ENCODE measurements around the gene DR1. TPM values are rescaled to one million over a fixed set of nuclear protein-coding genes. Genes with fewer than 3 reads are reported as not detected.

Gene DR1
- total RNA-seq, 1 experiment from 2014 or later = 77.2 TPM

GRCh38 chr1:93330617-93331016 is 15.1 kb upstream of the DR1 start:
- POLR2A ChIA-PET (ENCODE audit: low non-redundant PET) = no interaction called here
- H3K4me1 ChIP-seq (ENCODE audit: insufficient read depth, low read length, poor library complexity, severe bottlenecking) = no peaks in the 10 kb centered on the region

GRCh38 chr1:93331412-93331811 is 14.3 kb upstream of the DR1 start:
- TF ChIP-seq CTCF (conservative IDR thresholded peaks at IDR 0.05; ENCODE audit: low read depth, low read length) (no peak), EZH2 (IDR thresholded peaks at IDR 0.05; ENCODE audit: borderline replicate concordance, low read depth, low read length, poor library complexity, severe bottlenecking) (no peak)
- ChIA-PET POLR2A (ENCODE audit: low non-redundant PET) (interaction anchor here (0.5 kb wide), 1 partner anchor 211 kb away, joined by 4 read pairs; no protein-coding TSS in a partner anchor), CTCF (no interaction called here)
- Histone ChIP-seq H3K4me3 (ENCODE audit: low read depth, low read length, poor library complexity, severe bottlenecking) (no peak overlapping the region), H3K27ac (ENCODE audit: low read depth, low read length, poor library complexity, severe bottlenecking) (no peak overlapping the region), H3K4me1 (ENCODE audit: insufficient read depth, low read length, poor library complexity, severe bottlenecking) (peaks cover 3% of the 10 kb centered on the region), H3K36me3 (ENCODE audit: insufficient read depth, low read length, poor library complexity, severe bottlenecking) (no peaks in the 10 kb centered on the region), H3K9me3 (ENCODE audit: low read depth, low read length, poor library complexity, severe bottlenecking) (no peaks in the 10 kb centered on the region), H3K27me3 (replicated peaks; ENCODE audit: insufficient read depth, low read depth, low read length, poor library complexity) (no peaks in the 10 kb centered on the region)
- no TSS peak for BruUV-seq (replicated peaks)
- DNase-seq (ENCODE audit: low spot score) = no peak
- intact Hi-C loops (cut with micrococcal nuclease; ENCODE audit: unreplicated experiment) = no loop called here

More at GRCh38 chr1:93330617-93331016, 15.1 kb upstream of the DR1 start:
- TF ChIP-seq EZH2 (IDR thresholded peaks at IDR 0.05; ENCODE audit: borderline replicate concordance, low read depth, low read length, poor library complexity, severe bottlenecking) (no peak), CTCF (conservative IDR thresholded peaks at IDR 0.05; ENCODE audit: low read depth, low read length) (no peak)
- H3K27ac ChIP-seq (ENCODE audit: low read depth, low read length, poor library complexity, severe bottlenecking) = no peak overlapping the region
- DNase-seq (ENCODE audit: low spot score) = no peak
- H3K4me3 ChIP-seq (ENCODE audit: low read depth, low read length, poor library complexity, severe bottlenecking) = no peak overlapping the region
- H3K27me3 ChIP-seq (replicated peaks; ENCODE audit: insufficient read depth, low read depth, low read length, poor library complexity) = no peaks in the 10 kb centered on the region
- intact Hi-C loops (cut with micrococcal nuclease; ENCODE audit: unreplicated experiment) = no loop called here
- no peaks in the 10 kb centered on the region for H3K9me3 ChIP-seq (ENCODE audit: low read depth, low read length, poor library complexity, severe bottlenecking)
- BruUV-seq (replicated peaks) = no TSS peak
- H3K36me3 ChIP-seq (ENCODE audit: insufficient read depth, low read length, poor library complexity, severe bottlenecking) = no peaks in the 10 kb centered on the region
- CTCF ChIA-PET = no interaction called here

GRCh38 chr1:93332368-93332767 is 13.3 kb upstream of the DR1 start:
- intact Hi-C loops (cut with micrococcal nuclease; ENCODE audit: unreplicated experiment) = no loop called here
- H3K9me3 ChIP-seq (ENCODE audit: low read depth, low read length, poor library complexity, severe bottlenecking) = no peaks in the 10 kb centered on the region
- no peak overlapping the region for H3K4me3 ChIP-seq (ENCODE audit: low read depth, low read length, poor library complexity, severe bottlenecking)
- BruUV-seq (replicated peaks) = no TSS peak
- H3K4me1 ChIP-seq (ENCODE audit: insufficient read depth, low read length, poor library complexity, severe bottlenecking) = peaks cover 6% of the 10 kb centered on the region
- no peaks in the 10 kb centered on the region for H3K27me3 ChIP-seq (replicated peaks; ENCODE audit: insufficient read depth, low read depth, low read length, poor library complexity)
- H3K36me3 ChIP-seq (ENCODE audit: insufficient read depth, low read length, poor library complexity, severe bottlenecking) = no peaks in the 10 kb centered on the region
- TF ChIP-seq CTCF (conservative IDR thresholded peaks at IDR 0.05; ENCODE audit: low read depth, low read length) = no peak
- no peak for TF ChIP-seq EZH2 (IDR thresholded peaks at IDR 0.05; ENCODE audit: borderline replicate concordance, low read depth, low read length, poor library complexity, severe bottlenecking)
- POLR2A ChIA-PET (ENCODE audit: low non-redundant PET) = no interaction called here
- H3K27ac ChIP-seq (ENCODE audit: low read depth, low read length, poor library complexity, severe bottlenecking) = no peak overlapping the region
- CTCF ChIA-PET = no interaction called here
- no peak for DNase-seq (ENCODE audit: low spot score)

Measured in A673 (cell line).